ENCODE measurements around the gene CDC42EP1.
"Not testable (repeated sequence)": the region's sequence is repeated elsewhere in the genome, so short reads cannot be mapped to it uniquely, and the experiment has no call there.

CDC42EP1 gene

DNA sequence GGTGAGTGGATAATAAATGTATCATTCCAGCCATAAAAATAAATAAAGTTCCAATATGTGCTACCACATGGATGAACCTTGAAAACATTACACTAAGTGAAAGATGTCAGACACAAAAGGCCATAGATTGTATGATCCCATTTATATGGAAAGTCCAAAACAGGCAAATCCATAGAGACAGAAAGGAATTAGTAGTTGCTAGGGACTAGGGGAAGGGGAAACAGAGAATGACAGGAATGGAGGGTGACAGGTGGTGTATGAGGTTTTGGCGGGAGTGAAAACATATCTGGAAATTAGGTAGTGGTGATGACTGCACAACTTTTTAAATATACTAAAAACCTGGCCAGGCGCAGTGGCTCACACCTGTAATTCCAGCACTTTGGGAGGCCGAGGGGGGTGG is 25.8 kb upstream of the CDC42EP1 start:
- DNase-seq (ENCODE audit: low spot score): no peak

- no peak for DNase-seq (ENCODE audit: low spot score)
Observed at GRCh38 chr22:37535159-37535558, 25.1 kb upstream of the CDC42EP1 start.

GRCh38 chr22:37538590-37539357 is 21.5 kb upstream of the CDC42EP1 start:
- peak; percentile 94 for DNase-seq (ENCODE audit: low spot score)

DNA sequence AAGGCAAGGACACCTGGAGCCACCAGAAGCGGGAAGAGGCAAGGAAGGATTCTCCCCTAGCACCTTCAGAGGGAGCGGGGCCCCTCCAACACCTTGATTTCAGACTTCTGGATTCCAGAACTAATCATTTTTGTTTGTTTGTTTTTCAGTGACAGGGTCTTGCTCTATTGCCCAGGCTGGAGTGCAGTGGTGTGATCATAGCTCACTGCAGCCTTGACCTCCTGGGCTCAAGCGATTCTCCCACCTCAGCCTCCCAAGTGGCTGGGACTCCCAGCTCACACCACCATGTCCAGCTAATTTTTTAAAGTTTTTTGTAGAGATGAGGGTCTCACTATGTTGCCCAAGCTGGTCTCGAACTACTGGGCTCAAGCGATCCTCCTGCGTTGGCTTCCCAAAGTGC is 20.5 kb upstream of the CDC42EP1 start:
- DNase-seq (ENCODE audit: low spot score): not testable (repeated sequence)

DNA sequence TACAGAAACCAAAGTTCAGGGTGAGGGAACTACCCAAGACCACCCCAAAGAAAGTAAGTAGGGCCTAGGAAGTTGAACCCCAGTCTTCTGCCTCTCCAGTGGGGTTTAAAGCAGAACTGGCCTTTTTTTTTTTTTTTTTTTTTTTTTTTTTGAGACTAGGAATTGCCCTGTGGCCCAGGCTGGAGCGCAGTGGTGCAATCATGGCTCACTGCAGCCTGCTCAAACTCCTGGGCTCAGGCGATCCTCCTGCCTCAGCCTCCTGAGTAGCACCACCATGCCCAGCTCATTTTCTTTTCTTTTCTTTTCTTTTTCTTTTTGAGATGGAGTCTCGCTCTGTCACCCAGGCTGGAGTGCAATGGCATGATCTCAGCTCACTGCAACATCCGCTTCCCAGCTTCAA is 17.9 kb upstream of the CDC42EP1 start:
- DNase-seq (ENCODE audit: low spot score): not testable (repeated sequence)

DNA sequence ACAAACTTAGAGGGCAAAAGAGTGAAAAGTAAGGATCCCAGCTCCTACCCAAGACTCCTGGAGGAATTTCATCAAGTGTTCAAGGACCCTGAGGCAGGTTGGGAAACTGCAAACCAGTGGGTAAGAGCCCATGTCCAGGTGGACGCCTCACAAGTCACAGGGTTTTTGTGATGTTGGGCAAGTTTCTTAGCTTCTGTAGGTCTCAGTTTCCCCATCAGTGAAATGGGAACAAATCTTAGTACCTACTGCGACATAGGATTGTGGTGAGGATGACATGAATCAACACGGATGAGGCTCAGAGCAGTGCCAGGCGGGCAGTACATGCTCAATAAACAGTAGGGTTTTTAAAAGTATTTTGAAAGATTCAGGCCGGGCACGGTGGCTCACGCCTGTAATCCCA is 17.3 kb upstream of the CDC42EP1 start:
- DNase-seq (ENCODE audit: low spot score): no peak

GRCh38 chr22:37544955-37545702 is 15.2 kb upstream of the CDC42EP1 start:
- DNase-seq (ENCODE audit: low spot score): peak; percentile 78

DNA sequence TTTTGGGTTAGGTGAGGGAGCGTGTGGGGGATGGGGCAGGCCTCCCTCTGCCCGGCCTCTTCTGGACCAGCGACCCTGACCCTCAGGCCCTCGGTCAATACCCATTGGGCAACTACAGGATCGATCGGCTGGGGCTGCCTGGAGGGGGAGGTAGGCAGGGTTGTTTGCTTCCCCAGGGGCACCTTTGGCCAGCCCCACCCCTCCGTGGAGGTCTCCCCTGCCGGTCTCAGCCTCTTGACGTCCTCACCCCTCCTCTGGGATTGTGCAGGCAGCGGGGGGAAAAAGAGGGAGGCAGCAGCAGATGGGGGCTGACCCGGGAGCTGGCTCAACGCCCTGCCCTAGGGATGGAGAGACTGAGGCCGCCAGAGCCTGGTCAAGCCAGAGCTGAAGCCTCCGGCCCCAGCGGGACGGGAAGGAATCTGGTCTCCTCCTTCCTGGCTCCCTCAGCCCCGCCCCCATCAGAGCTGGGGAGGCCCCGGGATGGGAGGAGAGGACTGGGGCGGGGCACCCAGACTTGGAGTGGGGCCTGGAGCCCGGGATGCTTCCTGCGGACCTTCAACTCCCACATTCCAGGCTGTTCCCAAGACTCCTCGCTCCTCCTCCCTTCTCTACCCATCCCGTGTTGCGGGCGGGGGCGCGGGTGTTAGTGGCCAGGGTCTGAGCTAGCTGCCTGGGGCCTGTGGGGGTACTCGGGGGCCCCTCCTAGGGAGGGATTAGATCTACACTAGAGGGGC is 14.4 kb upstream of the CDC42EP1 start:
- peak; percentile 98 for DNase-seq (ENCODE audit: low spot score)

- DNase-seq (ENCODE audit: low spot score): peak; percentile 77
Observed at GRCh38 chr22:37546437-37547250, 13.6 kb upstream of the CDC42EP1 start.

DNA sequence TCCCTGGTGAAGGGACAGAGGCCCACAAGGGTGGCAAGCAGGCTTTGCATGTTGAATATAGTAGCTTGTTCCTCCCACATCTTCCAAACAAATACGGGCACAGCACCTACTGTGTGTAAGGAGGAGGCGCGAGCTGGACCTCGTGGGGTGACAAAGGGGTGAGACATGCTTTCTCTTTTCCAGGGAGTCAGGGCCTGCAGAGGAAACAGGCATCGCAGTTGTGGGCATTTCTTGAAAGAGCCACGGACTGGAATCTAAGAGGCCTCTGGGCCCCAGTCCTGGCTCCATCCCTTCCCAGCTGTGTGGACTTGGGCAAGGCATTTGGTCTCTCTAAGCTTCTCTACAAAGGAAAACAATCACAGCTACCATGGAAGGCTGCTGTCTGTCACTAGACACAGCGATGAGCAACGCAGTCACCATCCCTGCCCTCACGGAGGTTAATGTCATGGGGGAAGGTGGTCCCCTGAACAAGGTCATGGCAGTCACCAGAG is 13.0 kb upstream of the CDC42EP1 start:
- DNase-seq (ENCODE audit: low spot score): no peak

DNA sequence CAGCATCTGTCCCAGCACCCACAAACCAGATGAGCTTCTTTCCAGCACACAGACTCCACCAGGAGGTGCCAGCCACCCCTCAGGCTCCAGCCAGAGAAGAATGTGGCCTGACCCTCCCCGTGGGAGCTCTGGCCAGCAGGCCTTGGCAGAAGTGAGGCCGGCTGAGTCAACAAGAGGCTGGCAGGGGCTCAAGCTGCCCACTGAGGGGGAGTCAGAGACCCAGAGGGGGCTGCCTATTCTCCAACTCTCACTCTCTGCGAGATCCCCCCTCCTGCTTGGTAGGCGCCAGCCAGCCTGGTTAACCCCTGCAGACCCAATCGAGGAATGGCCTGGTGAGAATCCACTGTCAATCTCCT is 10.6 kb upstream of the CDC42EP1 start:
- peak; percentile 78 for DNase-seq (ENCODE audit: low spot score)

DNA sequence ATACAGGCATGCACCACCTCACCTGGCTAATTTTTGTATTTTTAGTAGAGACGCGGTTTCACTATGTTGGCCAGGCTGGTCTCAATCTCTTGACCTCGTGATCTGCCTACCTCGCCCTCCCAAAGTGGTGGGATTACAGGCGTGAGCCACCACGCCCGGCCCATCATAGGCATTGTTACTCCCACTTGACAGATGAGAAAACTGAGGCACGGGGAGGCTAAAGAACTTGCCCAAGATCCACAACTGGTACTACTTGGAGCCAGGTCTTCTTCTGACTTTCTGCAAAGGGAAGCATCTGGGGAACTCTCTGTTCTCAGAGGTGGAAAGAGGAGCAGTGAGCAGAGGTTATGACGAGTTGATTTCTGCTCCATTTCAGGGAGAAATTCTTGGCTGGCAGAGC is 9.4 kb upstream of the CDC42EP1 start:
- DNase-seq (ENCODE audit: low spot score): not testable (repeated sequence)

GRCh38 chr22:37551981-37552380 is 8.3 kb upstream of the CDC42EP1 start:
- no peak for DNase-seq (ENCODE audit: low spot score)

DNA sequence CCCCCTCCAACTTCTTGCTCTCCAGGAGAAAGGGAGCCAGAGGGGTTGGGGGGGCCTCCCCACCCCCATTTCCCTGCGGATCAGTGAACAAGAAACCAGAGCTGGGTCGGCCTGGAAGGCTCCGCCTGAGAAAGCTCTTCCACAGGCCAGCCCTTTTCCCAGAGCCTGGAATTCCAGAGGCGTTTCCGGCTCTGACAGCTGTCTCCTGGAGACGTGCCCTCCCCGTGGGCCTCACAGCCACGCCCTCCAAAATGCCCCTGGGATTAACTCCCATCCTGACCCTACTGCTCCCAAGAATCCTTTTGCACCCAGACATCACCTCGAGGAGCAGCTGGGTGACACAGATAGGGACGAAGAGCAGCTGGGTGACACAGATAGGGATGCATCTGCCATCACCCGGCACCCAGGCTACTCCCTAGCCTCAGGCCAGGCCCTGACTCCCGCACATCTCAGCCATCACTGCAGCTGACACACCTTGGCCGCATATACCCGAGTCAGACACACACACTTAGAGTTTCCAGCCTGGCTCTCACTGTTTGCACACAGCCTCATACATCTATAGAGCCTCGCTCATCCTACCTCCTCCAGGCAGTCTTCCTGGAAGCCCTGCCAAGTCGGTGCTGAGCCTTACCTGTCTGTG is 7.6 kb upstream of the CDC42EP1 start:
- DNase-seq (ENCODE audit: low spot score): peak; percentile 81

GRCh38 chr22:37553725-37554124 is 6.6 kb upstream of the CDC42EP1 start:
- no peak for DNase-seq (ENCODE audit: low spot score)

DNA sequence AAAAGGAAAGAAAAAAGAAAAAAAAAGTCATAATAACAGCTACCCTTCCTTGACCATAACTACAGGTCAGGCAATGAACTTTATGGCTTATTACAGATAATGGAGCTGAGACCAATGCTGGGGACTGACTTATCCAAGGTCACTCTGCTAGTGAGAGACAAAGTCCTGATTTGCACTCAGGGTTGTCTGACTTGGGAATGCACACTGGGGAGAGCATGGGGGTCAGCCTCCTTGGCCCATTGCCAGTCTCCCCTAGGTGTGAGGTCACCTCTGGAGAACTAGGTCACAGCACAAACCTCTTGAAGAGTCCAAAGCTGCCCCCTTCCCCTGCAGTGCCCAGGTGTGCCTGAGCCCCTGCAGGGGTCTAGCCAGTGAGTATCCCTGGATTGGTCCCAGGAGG is 5.3 kb upstream of the CDC42EP1 start:
- no peak for DNase-seq (ENCODE audit: low spot score)

- DNase-seq (ENCODE audit: low spot score): no peak
Observed at GRCh38 chr22:37556710-37557109, 3.6 kb upstream of the CDC42EP1 start.

- DNase-seq (ENCODE audit: low spot score): no peak
Observed at GRCh38 chr22:37557321-37558001, 2.8 kb upstream of the CDC42EP1 start.

GRCh38 chr22:37558815-37559214 is 1.5 kb upstream of the CDC42EP1 start:
- DNase-seq (ENCODE audit: low spot score): no peak

- no peak for DNase-seq (ENCODE audit: low spot score)
Observed at GRCh38 chr22:37559521-37559900, 769 bp upstream of the CDC42EP1 start.

Measured in GM03348 (cell line).